Peyer's patch (tissue), 4 donors: ENCODE results near the gene FAM24B.

ENCODE experiments used
- POLR2A ChIP-seq, 2 donors: fragments of 450-650 bp; IDR thresholded peaks; one replicate each; pipeline ENCODE4 v1.5.1; 2017; ENCODE audit warnings: antibody characterized with exemption in 2 of 2, mild to moderate bottlenecking in 2 of 2, moderate library complexity in 2 of 2
- TF ChIP-seq, protein P1 (sequence below), 6 experiments: fragments of 450-650 bp in 4 of 6; fragments of 200-600 bp in 2 of 6; sonication (generic) in 1 of 6; IDR thresholded peaks; one replicate each; pipeline ENCODE4 v1.5.1; 2017 to 2019; ENCODE audit warnings: antibody characterized with exemption in 6 of 6, mild to moderate bottlenecking in 3 of 6, moderate library complexity in 1 of 6

DNA sequence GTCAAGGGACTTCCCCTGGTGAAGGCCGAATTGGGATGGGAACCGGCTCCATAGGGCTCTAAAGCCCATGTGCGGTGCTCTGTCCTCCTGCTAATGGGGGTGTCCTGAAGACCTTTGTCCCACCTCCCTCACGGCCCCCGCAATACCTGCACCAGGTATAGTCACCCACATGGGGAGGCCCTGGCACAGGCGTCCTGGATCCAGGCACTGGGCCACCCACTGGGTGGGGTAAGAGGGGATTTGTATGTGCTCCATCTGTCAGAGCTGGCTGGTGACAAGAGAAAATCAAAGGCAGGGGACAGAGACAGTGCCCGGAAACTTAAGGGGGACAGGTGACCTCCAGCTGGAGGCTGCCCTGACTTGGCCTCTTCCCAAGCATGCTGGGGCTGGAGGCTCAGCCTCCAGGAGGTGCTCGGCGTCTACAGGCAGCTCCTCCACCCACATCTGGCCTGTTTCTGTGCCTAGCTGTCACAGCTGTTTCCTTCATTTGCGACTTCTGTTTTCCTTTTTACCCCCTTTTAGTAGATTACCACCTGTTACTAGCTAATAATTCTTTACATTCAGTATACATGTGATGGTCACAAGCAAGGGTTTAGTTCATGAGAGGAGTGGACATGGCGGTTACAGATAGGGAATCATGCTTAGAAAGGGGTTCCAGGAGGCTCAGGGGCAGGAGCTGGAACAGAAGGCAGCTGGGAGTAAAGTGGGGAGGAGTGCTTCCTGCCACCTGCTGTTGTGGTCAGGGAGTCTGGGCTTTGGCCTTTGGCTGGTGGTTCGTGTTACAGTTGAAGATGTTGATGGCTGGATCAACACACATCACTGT lies 31.4 kb downstream of the FAM24B start:
- TF ChIP-seq, protein P1, sequence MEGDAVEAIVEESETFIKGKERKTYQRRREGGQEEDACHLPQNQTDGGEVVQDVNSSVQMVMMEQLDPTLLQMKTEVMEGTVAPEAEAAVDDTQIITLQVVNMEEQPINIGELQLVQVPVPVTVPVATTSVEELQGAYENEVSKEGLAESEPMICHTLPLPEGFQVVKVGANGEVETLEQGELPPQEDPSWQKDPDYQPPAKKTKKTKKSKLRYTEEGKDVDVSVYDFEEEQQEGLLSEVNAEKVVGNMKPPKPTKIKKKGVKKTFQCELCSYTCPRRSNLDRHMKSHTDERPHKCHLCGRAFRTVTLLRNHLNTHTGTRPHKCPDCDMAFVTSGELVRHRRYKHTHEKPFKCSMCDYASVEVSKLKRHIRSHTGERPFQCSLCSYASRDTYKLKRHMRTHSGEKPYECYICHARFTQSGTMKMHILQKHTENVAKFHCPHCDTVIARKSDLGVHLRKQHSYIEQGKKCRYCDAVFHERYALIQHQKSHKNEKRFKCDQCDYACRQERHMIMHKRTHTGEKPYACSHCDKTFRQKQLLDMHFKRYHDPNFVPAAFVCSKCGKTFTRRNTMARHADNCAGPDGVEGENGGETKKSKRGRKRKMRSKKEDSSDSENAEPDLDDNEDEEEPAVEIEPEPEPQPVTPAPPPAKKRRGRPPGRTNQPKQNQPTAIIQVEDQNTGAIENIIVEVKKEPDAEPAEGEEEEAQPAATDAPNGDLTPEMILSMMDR (IDR thresholded peaks at IDR 0.05), result no peak
- TF ChIP-seq POLR2A (IDR thresholded peaks at IDR 0.05), result no peak
